Ascending aorta (tissue), 2 donors: ENCODE measurements around the gene ADGRF5. TPM values are rescaled to one million over a fixed set of nuclear protein-coding genes. Genes with fewer than 3 reads are reported as not detected.

Source experiments
- DNase-seq, 2 donors: peaks; one replicate each; pipeline ENCODE4 v3.0.0-alpha.2; 2019; ENCODE audit warnings: low spot score in 2 of 2
- H3K27ac ChIP-seq, 2 donors: fragments of 200-600 bp; sonication (generic); one replicate each; pipeline ENCODE4 v1.5.1; 2016 to 2017; ENCODE audit warnings: mild to moderate bottlenecking in 1 of 2
- H3K27me3 ChIP-seq: fragments of 200-600 bp; sonication (generic); one replicate; pipeline ENCODE4 v1.5.1; 2017
- H3K36me3 ChIP-seq, 2 donors: fragments of 200-600 bp; sonication (generic); one replicate each; pipeline ENCODE4 v1.5.1; 2016
- H3K4me1 ChIP-seq, 2 donors: fragments of 200-600 bp; sonication (generic); one replicate each; pipeline ENCODE4 v1.5.1; 2016 to 2017; ENCODE audit warnings: mild to moderate bottlenecking in 1 of 2
- H3K4me3 ChIP-seq, 2 donors: fragments of 200-600 bp; sonication (generic); one replicate each; pipeline ENCODE4 v1.5.1; 2016 to 2017; ENCODE audit warnings: mild to moderate bottlenecking in 1 of 2
- H3K9me3 ChIP-seq, 2 donors: fragments of 200-600 bp; sonication (generic); one replicate each; pipeline ENCODE4 v1.5.1; 2016
- CTCF ChIP-seq, 3 experiments: fragments of 200-600 bp in 2 of 3; fragments of 450-650 bp in 1 of 3; sonication (generic) in 2 of 3; IDR thresholded peaks; one replicate each; pipeline ENCODE4 v1.5.1; 2016 to 2019; ENCODE audit warnings: antibody characterized with exemption in 3 of 3, mild to moderate bottlenecking in 1 of 3, moderate library complexity in 1 of 3
- intact Hi-C: fragments of 100-400 bp; cut with DNase I; formaldehyde crosslinking; loops from one replicate; pipeline ENCODE4 v1.15.1; 2023
- total RNA-seq: library from RNA; depleted of rRNA; stranded (reverse); fragments of >200 nt; gene quantifications from one replicate; pipeline ENCODE4 v1.1.0, GENCODE V29; 2016

The ADGRF5 gene
- total RNA-seq, 1 donor from 2014 or later = 29.6 TPM

DNA sequence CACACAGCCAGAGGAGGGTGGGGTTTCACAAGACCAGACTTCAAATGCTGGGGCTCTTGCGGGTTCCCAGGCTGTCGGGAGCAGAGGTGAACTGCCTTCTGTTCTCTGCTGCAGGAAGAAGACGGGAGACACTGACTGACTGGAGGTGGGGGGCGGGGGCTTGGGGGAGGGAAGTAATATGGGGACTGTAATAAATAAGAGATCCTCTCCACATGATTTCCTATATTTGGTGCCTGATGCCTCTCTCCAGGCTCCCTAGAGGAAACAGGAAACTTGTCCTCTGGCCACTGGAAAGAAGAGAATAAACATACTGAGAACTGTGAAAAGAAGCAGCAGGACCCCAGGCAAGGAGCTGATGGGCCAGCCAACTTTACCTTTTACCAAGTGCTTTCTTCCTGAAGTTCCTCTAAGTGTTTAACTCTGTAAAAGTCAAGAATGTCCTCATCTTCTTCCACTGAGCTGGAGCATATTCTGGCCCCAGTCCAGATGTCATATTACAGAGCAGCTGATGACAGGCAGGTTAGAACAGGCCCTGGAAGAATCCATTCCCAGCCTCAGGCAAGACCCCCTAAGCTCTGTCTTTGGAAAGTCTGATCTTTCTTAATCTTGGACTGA is 33.2 kb upstream of the ADGRF5 start:
- Histone ChIP-seq H3K36me3 (no peaks in the 10 kb centered on the region), H3K9me3 (no peaks in the 10 kb centered on the region), H3K27me3 (no peaks in the 10 kb centered on the region), H3K27ac (no peak overlapping the region), H3K4me3 (no peak overlapping the region), H3K4me1 (no peaks in the 10 kb centered on the region)
- no peak for TF ChIP-seq CTCF (IDR thresholded peaks at IDR 0.05)
- no peak for DNase-seq
- intact Hi-C loops = no loop called here

DNA sequence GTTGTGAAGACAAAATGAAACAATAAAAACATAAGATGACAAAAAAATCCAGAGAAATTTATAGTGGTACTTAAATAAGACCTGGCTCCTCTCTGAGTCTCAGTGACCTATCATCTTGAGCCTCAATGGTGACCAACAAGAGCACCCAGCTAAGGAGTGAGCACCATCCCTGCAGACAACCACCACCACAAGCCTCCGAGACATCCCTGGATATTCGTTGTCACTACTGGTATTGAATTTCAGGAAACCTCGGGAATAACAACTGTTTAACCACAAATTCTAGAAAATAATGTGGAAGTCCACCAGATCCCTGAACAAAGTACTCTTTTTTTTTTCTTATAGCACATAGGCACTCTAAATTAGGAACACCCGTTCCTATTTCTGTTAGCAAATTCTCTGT is 32.2 kb upstream of the ADGRF5 start:
- no peak for DNase-seq
- no peak for TF ChIP-seq CTCF (IDR thresholded peaks at IDR 0.05)
- intact Hi-C loops = no loop called here
- Histone ChIP-seq H3K4me1 (no peaks in the 10 kb centered on the region), H3K27ac (no peak overlapping the region), H3K9me3 (no peaks in the 10 kb centered on the region), H3K4me3 (no peak overlapping the region), H3K36me3 (no peaks in the 10 kb centered on the region), H3K27me3 (no peaks in the 10 kb centered on the region)

DNA sequence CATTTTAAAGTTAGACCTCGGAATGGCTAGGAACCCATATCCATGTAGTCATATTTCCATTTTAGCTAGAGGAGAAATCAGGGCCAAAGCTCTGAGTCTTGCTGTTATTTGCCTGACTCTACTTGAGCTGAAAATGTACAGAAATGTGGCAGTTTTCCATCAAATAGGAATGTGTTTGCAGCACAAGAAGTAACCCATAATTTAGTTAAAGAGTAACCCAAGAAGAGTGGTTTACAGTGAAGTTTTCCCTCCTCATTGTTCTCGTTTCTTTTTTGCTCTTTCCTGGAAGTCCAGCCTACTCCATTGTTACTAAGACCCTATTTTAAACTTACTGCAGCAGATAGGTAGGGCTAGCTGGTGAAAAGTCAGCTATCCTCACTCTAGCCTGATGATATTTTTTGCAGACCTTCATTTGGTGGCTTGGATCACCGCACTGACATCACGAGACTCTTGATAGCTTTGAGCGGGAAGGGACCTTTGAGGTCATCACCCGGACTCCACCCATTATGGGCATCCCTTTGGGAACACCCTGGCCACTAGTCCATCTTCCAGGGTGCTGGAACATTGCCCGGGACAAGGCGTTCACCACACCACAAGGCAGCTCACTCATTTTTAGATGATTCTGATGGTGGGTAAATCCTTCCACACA is 28.0 kb upstream of the ADGRF5 start:
- no peak for DNase-seq
- no peak for TF ChIP-seq CTCF (IDR thresholded peaks at IDR 0.05)
- H3K9me3 ChIP-seq = no peaks in the 10 kb centered on the region
- H3K36me3 ChIP-seq = no peaks in the 10 kb centered on the region
- no peaks in the 10 kb centered on the region for H3K27me3 ChIP-seq
- H3K4me1 ChIP-seq = no peaks in the 10 kb centered on the region
- intact Hi-C loops = no loop called here
- no peak overlapping the region for H3K4me3 ChIP-seq
- peak overlapping the region; percentile 15 to 46 for H3K27ac ChIP-seq

DNA sequence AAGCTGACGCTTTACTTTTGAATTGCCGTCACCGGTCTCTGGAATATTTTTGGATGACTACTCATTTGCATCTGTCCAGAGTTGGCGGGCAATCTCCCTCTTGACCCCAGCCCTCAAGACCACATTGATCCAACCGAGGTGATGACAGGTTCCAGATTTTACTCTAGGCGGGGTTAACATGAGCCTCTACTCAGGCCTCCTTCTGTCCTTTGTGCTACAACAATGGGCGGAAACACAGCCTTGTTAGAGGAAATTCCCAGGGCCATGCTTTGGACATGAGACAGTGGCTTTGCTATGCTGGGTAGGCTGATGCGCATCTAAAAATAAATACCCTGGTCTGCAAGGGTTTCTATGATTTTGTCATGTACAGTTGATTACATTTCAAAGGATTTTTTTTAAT is 27.0 kb upstream of the ADGRF5 start:
- Histone ChIP-seq H3K36me3 (no peaks in the 10 kb centered on the region), H3K27ac (no peak overlapping the region)

GRCh38 chr6:46947497-46947896 is 25.8 kb upstream of the ADGRF5 start:
- Histone ChIP-seq H3K4me1 (no peaks in the 10 kb centered on the region), H3K9me3 (no peaks in the 10 kb centered on the region), H3K27me3 (no peaks in the 10 kb centered on the region), H3K27ac (no peak overlapping the region), H3K4me3 (no peak overlapping the region), H3K36me3 (no peaks in the 10 kb centered on the region)
- TF ChIP-seq CTCF (IDR thresholded peaks at IDR 0.05) = no peak
- intact Hi-C loops = no loop called here
- DNase-seq = no peak

More for the DNA sequence above, 27.0 kb upstream of the ADGRF5 start:
- Histone ChIP-seq H3K4me1 (no peaks in the 10 kb centered on the region), H3K9me3 (no peaks in the 10 kb centered on the region), H3K4me3 (no peak overlapping the region), H3K27me3 (no peaks in the 10 kb centered on the region)
- intact Hi-C loops = no loop called here
- DNase-seq = no peak
- TF ChIP-seq CTCF (IDR thresholded peaks at IDR 0.05) = no peak
